Measurements from ENCODE around the gene CDK5R1. TPM values are rescaled to one million over a fixed set of nuclear protein-coding genes. Genes with fewer than 3 reads are reported as not detected.

The CDK5R1 gene
- total RNA-seq, 1 donor from 2014 or later = 7.1 TPM

- H3K36me3 Mint-ChIP-seq (ENCODE audit: low read depth) = no peaks in the 10 kb centered on the region
- intact Hi-C loops (cut with micrococcal nuclease) = no loop called here
- H3K27ac Mint-ChIP-seq = no peak overlapping the region
- no peaks in the 10 kb centered on the region for H3K9me3 Mint-ChIP-seq
- H3K4me1 Mint-ChIP-seq (ENCODE audit: low read depth) = peaks cover 17% of the 10 kb centered on the region
- DNase-seq (ENCODE audit: low spot score) = no peak
- no peaks in the 10 kb centered on the region for H3K27me3 Mint-ChIP-seq (ENCODE audit: insufficient read depth)
- H3K4me3 Mint-ChIP-seq = no peak overlapping the region
Observed at GRCh38 chr17:32497431-32498205, 10.8 kb downstream of the CDK5R1 start.

GRCh38 chr17:32498391-32498790 lies 11.6 kb downstream of the CDK5R1 start:
- Mint-ChIP-seq H3K27ac (no peak overlapping the region), H3K4me1 (ENCODE audit: low read depth) (peaks cover 18% of the 10 kb centered on the region), H3K4me3 (no peak overlapping the region), H3K9me3 (no peaks in the 10 kb centered on the region), H3K36me3 (ENCODE audit: low read depth) (no peaks in the 10 kb centered on the region), H3K27me3 (ENCODE audit: insufficient read depth) (no peaks in the 10 kb centered on the region)
- intact Hi-C loops (cut with micrococcal nuclease) = no loop called here
- DNase-seq (ENCODE audit: low spot score) = no peak

- Mint-ChIP-seq H3K27ac (peak overlapping the region; percentile 62), H3K27me3 (ENCODE audit: insufficient read depth) (no peaks in the 10 kb centered on the region), H3K4me1 (ENCODE audit: low read depth) (peaks cover 42% of the 10 kb centered on the region), H3K9me3 (no peaks in the 10 kb centered on the region), H3K36me3 (ENCODE audit: low read depth) (no peaks in the 10 kb centered on the region), H3K4me3 (no peak overlapping the region)
- intact Hi-C loops (cut with micrococcal nuclease) = loop anchor here (5.0 kb wide), 2 partner anchors 50 to 105 kb away; no protein-coding TSS in a partner anchor
- DNase-seq (ENCODE audit: low spot score) = no peak
Observed at GRCh38 chr17:32502013-32502412, 15.2 kb downstream of the CDK5R1 start.

- Mint-ChIP-seq H3K36me3 (ENCODE audit: low read depth) (no peaks in the 10 kb centered on the region), H3K4me3 (peak overlapping the region; percentile 63), H3K27me3 (ENCODE audit: insufficient read depth) (peaks cover 4% of the 10 kb centered on the region), H3K27ac (peak overlapping the region; percentile 92), H3K4me1 (ENCODE audit: low read depth) (peaks cover 42% of the 10 kb centered on the region), H3K9me3 (no peaks in the 10 kb centered on the region)
- DNase-seq (ENCODE audit: low spot score) = no peak
- intact Hi-C loops (cut with micrococcal nuclease) = loop anchor here (1.0 to 5.0 kb wide), 4 partner anchors 15 to 105 kb away; no protein-coding TSS in a partner anchor
Observed at GRCh38 chr17:32502710-32503109, 15.9 kb downstream of the CDK5R1 start.

GRCh38 chr17:32503251-32504165 lies 16.7 kb downstream of the CDK5R1 start:
- H3K36me3 Mint-ChIP-seq (ENCODE audit: low read depth) = no peaks in the 10 kb centered on the region
- DNase-seq (ENCODE audit: low spot score) = peak; percentile 52
- intact Hi-C loops (cut with micrococcal nuclease) = loop anchor here (1.0 to 5.0 kb wide), 4 partner anchors 16 to 104 kb away; no protein-coding TSS in a partner anchor
- peak overlapping the region; percentile 63 for H3K4me3 Mint-ChIP-seq
- peaks cover 4% of the 10 kb centered on the region for H3K27me3 Mint-ChIP-seq (ENCODE audit: insufficient read depth)
- no peaks in the 10 kb centered on the region for H3K9me3 Mint-ChIP-seq
- H3K27ac Mint-ChIP-seq = peak overlapping the region; percentile 92
- H3K4me1 Mint-ChIP-seq (ENCODE audit: low read depth) = peaks cover 42% of the 10 kb centered on the region

- Mint-ChIP-seq H3K27me3 (ENCODE audit: insufficient read depth) (peaks cover 4% of the 10 kb centered on the region), H3K36me3 (ENCODE audit: low read depth) (no peaks in the 10 kb centered on the region), H3K27ac (peak overlapping the region; percentile 92), H3K4me1 (ENCODE audit: low read depth) (peaks cover 42% of the 10 kb centered on the region), H3K9me3 (no peaks in the 10 kb centered on the region), H3K4me3 (peak overlapping the region; percentile 64)
- DNase-seq (ENCODE audit: low spot score) = no peak
- intact Hi-C loops (cut with micrococcal nuclease) = loop anchor here (5.0 kb wide), 2 partner anchors 48 to 103 kb away; no protein-coding TSS in a partner anchor
Observed at GRCh38 chr17:32504166-32504990, 17.6 kb downstream of the CDK5R1 start.

GRCh38 chr17:32508926-32509325 lies 22.1 kb downstream of the CDK5R1 start:
- no peak overlapping the region for H3K4me3 Mint-ChIP-seq
- no peaks in the 10 kb centered on the region for H3K9me3 Mint-ChIP-seq
- DNase-seq (ENCODE audit: low spot score) = no peak
- intact Hi-C loops (cut with micrococcal nuclease) = no loop called here
- peaks cover 25% of the 10 kb centered on the region for H3K4me1 Mint-ChIP-seq (ENCODE audit: low read depth)
- peaks cover 16% of the 10 kb centered on the region for H3K27me3 Mint-ChIP-seq (ENCODE audit: insufficient read depth)
- H3K36me3 Mint-ChIP-seq (ENCODE audit: low read depth) = no peaks in the 10 kb centered on the region
- no peak overlapping the region for H3K27ac Mint-ChIP-seq

GRCh38 chr17:32510466-32510865 lies 23.7 kb downstream of the CDK5R1 start:
- H3K4me3 Mint-ChIP-seq = no peak overlapping the region

GRCh38 chr17:32512328-32512727 lies 25.5 kb downstream of the CDK5R1 start:
- Mint-ChIP-seq H3K36me3 (ENCODE audit: low read depth) (no peaks in the 10 kb centered on the region), H3K27me3 (ENCODE audit: insufficient read depth) (peaks cover 16% of the 10 kb centered on the region), H3K4me3 (no peak overlapping the region), H3K9me3 (no peaks in the 10 kb centered on the region), H3K4me1 (ENCODE audit: low read depth) (peaks cover 26% of the 10 kb centered on the region), H3K27ac (no peak overlapping the region)
- no peak for DNase-seq (ENCODE audit: low spot score)
- intact Hi-C loops (cut with micrococcal nuclease) = no loop called here

More at GRCh38 chr17:32510466-32510865, 23.7 kb downstream of the CDK5R1 start:
- intact Hi-C loops (cut with micrococcal nuclease) = no loop called here
- Mint-ChIP-seq H3K27ac (no peak overlapping the region), H3K4me1 (ENCODE audit: low read depth) (peaks cover 12% of the 10 kb centered on the region), H3K9me3 (no peaks in the 10 kb centered on the region), H3K36me3 (ENCODE audit: low read depth) (no peaks in the 10 kb centered on the region), H3K27me3 (ENCODE audit: insufficient read depth) (peaks cover 18% of the 10 kb centered on the region)
- DNase-seq (ENCODE audit: low spot score) = no peak

- H3K4me3 Mint-ChIP-seq = no peak overlapping the region
- intact Hi-C loops (cut with micrococcal nuclease) = no loop called here
- peaks cover 39% of the 10 kb centered on the region for H3K4me1 Mint-ChIP-seq (ENCODE audit: low read depth)
- H3K27ac Mint-ChIP-seq = no peak overlapping the region
- no peaks in the 10 kb centered on the region for H3K36me3 Mint-ChIP-seq (ENCODE audit: low read depth)
- no peaks in the 10 kb centered on the region for H3K9me3 Mint-ChIP-seq
- no peak for DNase-seq (ENCODE audit: low spot score)
- peaks cover 17% of the 10 kb centered on the region for H3K27me3 Mint-ChIP-seq (ENCODE audit: insufficient read depth)
Observed at GRCh38 chr17:32513579-32513978, 26.8 kb downstream of the CDK5R1 start.

- no peaks in the 10 kb centered on the region for H3K9me3 Mint-ChIP-seq
- peaks cover 47% of the 10 kb centered on the region for H3K4me1 Mint-ChIP-seq (ENCODE audit: low read depth)
- no peak overlapping the region for H3K27ac Mint-ChIP-seq
Observed at GRCh38 chr17:32514606-32515005, 27.8 kb downstream of the CDK5R1 start.

GRCh38 chr17:32515677-32516383 lies 29.0 kb downstream of the CDK5R1 start:
- peaks cover 60% of the 10 kb centered on the region for H3K4me1 Mint-ChIP-seq (ENCODE audit: low read depth)
- H3K9me3 Mint-ChIP-seq = no peaks in the 10 kb centered on the region
- no peak overlapping the region for H3K27ac Mint-ChIP-seq
- peaks cover 12% of the 10 kb centered on the region for H3K27me3 Mint-ChIP-seq (ENCODE audit: insufficient read depth)
- no peak overlapping the region for H3K4me3 Mint-ChIP-seq
- no peaks in the 10 kb centered on the region for H3K36me3 Mint-ChIP-seq (ENCODE audit: low read depth)
- intact Hi-C loops (cut with micrococcal nuclease) = no loop called here
- DNase-seq (ENCODE audit: low spot score) = no peak

More at GRCh38 chr17:32514606-32515005, 27.8 kb downstream of the CDK5R1 start:
- DNase-seq (ENCODE audit: low spot score) = no peak
- H3K27me3 Mint-ChIP-seq (ENCODE audit: insufficient read depth) = peaks cover 17% of the 10 kb centered on the region
- no peaks in the 10 kb centered on the region for H3K36me3 Mint-ChIP-seq (ENCODE audit: low read depth)
- H3K4me3 Mint-ChIP-seq = no peak overlapping the region
- intact Hi-C loops (cut with micrococcal nuclease) = no loop called here

Data from activated T-helper 1 cell treated with anti-CD3 and anti-CD28 coated beads, Interleukin-12 subunit alpha, Interleukin-12 subunit beta, Interleukin-2, Interleukin-4 antibody, amounts not matched to agents 30 ng/mL and 10 ng/mL and 1 ng/mL, durations not matched to agents 14 hours and 24 hours and 36 hours (primary cell).